ENCODE data around the gene EXOC3.

DNA sequence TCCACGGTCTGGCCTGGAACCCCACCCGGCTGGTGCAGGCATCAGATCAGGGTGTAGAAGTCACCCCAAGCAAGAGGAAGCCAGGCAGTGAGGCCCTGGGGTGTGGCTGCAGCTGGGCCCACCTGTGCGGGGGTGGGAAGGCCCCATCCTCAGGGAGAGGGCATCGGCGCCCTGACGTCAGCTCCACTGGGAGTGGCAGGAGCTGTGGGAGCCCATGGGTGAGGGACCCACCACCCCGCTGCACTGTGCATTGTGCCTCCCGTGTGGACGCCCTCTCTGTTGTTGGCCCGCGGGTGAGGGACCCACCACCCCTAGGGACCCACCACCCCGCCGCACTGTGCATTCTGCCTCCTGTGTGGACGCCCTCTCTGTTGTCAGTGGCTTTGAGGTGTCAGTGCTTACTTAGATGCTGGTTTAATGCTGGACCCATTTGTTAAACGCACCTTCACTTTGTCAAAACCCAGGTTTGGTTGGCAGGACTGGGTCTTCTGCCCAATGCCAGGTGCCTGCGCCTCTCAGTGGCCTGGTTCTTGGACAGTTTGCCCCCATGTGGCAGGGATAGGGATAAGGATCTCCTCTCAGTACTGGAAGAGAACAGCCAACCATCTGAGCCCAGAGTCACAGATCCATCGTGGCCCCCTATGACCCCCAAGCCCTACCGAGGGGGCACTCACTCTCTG, 6.9 kb upstream of the EXOC3 start:
- no peak for TF ChIP-seq TCF7L2 (IDR thresholded peaks at IDR 0.05; ENCODE audit: low read depth, low read length)
- TF ChIP-seq, protein P1, sequence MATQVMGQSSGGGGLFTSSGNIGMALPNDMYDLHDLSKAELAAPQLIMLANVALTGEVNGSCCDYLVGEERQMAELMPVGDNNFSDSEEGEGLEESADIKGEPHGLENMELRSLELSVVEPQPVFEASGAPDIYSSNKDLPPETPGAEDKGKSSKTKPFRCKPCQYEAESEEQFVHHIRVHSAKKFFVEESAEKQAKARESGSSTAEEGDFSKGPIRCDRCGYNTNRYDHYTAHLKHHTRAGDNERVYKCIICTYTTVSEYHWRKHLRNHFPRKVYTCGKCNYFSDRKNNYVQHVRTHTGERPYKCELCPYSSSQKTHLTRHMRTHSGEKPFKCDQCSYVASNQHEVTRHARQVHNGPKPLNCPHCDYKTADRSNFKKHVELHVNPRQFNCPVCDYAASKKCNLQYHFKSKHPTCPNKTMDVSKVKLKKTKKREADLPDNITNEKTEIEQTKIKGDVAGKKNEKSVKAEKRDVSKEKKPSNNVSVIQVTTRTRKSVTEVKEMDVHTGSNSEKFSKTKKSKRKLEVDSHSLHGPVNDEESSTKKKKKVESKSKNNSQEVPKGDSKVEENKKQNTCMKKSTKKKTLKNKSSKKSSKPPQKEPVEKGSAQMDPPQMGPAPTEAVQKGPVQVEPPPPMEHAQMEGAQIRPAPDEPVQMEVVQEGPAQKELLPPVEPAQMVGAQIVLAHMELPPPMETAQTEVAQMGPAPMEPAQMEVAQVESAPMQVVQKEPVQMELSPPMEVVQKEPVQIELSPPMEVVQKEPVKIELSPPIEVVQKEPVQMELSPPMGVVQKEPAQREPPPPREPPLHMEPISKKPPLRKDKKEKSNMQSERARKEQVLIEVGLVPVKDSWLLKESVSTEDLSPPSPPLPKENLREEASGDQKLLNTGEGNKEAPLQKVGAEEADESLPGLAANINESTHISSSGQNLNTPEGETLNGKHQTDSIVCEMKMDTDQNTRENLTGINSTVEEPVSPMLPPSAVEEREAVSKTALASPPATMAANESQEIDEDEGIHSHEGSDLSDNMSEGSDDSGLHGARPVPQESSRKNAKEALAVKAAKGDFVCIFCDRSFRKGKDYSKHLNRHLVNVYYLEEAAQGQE (IDR thresholded peaks at IDR 0.05; ENCODE audit: insufficient read depth in 1 of 2, low read depth in 2 of 2, low read length in 1 of 2) = 0 out of 4 replicates have a peak, but pooled peaks of 1 of the 2 experiments have one; percentile 5
